AG09319 (cell line): Measurements from ENCODE around the gene PIEZO1.

Source experiments
- DNase-seq: peaks from one replicate; pipeline ENCODE4 v3.0.0-alpha.2; 2010; ENCODE audit warnings: low read depth; ENCODE audit errors: extremely low read depth
- TF ChIP-seq, protein P1 (sequence below): IDR thresholded peaks from 2 replicates; pipeline ENCODE4 v1.5.1; 2011; ENCODE audit warnings: low read depth, mild to moderate bottlenecking, inconsistent platforms, low read length, moderate library complexity

PIEZO1 gene

DNA sequence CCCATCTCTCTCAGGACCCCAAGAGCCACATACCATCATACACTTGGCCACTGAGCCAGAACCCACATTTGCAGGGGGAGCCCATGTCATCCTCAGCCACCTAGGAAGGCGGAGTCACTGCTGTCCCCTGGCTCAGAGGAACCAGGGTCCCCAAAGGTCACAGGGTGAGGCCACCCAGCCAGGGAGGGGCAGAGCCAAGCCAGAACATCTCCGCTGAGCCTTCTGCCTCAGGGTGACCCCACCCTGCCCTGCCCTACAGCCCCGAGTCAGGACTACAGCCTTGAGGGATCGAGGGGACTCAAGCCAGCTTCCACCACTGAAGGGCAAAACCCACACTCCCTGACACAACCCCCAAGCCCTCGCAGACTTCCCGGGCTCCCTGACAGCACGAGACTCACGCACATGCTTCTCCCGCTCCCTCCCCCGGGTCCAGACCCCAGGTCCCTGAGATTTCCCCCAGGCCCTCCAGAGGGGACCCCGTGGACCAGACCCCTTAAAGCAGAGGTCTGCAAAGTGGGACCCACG lies 17.4 kb downstream of the PIEZO1 start:
- DNase-seq = no peak
- TF ChIP-seq, protein P1, sequence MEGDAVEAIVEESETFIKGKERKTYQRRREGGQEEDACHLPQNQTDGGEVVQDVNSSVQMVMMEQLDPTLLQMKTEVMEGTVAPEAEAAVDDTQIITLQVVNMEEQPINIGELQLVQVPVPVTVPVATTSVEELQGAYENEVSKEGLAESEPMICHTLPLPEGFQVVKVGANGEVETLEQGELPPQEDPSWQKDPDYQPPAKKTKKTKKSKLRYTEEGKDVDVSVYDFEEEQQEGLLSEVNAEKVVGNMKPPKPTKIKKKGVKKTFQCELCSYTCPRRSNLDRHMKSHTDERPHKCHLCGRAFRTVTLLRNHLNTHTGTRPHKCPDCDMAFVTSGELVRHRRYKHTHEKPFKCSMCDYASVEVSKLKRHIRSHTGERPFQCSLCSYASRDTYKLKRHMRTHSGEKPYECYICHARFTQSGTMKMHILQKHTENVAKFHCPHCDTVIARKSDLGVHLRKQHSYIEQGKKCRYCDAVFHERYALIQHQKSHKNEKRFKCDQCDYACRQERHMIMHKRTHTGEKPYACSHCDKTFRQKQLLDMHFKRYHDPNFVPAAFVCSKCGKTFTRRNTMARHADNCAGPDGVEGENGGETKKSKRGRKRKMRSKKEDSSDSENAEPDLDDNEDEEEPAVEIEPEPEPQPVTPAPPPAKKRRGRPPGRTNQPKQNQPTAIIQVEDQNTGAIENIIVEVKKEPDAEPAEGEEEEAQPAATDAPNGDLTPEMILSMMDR = no peak

DNA sequence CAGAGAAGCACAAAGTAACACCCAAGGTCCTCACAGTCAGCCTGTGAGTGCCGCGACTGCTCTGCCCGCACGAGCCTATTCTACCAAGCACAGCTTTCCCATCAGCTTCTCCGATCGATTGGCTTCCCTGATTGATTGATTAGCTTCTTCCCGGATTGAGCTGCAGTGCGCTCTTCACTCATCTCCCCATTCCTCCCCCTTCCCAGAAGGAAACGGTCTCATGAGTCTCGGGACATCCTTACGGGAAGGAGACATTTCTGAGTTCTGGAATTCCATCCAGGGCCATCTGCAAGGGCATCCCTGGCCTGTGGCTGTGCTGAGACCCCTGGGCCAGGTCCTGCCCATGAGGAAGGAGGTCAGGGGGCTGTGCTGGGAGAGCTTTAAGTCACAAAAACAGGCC lies 18.0 kb downstream of the PIEZO1 start:
- TF ChIP-seq, protein P1 = no peak
- no peak for DNase-seq

DNA sequence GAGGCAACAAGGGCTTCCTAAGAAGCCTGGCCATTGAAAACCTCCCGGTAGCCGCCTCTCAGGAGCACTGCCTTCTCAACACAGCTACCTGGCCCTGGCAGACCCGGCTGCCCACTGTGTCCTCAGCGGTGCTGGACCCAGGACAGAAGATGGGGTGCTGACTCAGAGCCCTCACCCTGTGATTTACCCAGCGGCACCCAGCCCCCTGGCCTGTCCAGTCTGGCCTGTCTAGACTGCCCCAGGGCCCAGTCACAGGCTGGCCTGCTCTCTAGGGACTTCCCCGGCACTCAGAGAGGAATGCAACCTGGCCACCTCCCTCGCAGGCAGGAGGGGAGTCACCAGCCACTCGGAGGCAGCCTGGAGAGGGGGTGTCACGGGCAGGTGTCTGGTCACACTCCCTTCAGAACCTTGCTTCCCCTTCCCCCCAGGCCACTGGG lies 20.1 kb downstream of the PIEZO1 start:
- no peak for DNase-seq
- TF ChIP-seq, protein P1 = no peak

DNA sequence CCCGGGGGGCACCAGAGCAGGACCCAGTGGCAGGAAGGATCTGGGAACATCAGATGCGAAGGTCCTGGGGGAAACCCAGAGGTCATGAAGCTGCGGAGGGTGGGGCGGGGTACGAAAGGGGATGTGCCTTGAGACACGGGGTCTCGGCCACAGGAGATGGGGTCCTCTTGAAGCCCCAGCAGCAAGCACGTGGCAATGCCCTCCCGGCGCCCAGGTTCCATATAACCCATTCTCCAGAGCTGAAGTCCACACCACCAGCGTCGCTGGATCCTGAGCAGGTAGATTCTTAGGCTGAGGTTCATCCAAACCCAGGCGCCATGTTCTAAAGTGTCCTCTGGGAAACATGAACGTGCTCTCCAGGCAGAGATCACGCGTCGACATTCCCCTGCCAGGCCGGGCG lies 20.9 kb downstream of the PIEZO1 start:
- no peak for DNase-seq
- TF ChIP-seq, protein P1 = no peak

DNA sequence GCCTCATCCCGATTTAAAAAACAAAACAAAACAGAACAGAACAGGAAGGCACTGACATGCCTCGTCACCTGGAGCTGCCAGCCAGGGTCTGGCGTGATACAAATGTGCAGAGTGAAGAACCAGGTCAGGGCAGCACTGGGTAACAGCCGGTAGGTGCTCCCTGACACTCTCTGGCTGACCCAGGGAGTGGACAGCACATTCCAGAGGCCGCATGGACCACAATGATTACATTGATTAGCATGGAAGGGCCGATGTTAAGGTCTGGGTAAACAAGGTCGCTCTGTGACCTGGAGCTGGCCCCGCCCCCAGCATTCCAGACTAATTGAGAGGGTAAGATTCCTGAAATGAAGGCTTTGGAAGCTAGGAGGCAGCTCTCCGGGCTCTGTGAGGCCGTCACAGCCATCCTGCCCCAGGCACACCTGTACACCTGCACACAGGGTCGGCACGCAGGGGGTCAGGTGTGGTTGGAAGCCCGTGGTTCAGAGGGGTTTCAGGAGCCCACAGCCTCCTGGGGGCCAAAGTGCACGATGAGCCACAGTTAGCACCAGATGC lies 21.4 kb downstream of the PIEZO1 start:
- DNase-seq = no peak
- TF ChIP-seq, protein P1 = no peak

DNA sequence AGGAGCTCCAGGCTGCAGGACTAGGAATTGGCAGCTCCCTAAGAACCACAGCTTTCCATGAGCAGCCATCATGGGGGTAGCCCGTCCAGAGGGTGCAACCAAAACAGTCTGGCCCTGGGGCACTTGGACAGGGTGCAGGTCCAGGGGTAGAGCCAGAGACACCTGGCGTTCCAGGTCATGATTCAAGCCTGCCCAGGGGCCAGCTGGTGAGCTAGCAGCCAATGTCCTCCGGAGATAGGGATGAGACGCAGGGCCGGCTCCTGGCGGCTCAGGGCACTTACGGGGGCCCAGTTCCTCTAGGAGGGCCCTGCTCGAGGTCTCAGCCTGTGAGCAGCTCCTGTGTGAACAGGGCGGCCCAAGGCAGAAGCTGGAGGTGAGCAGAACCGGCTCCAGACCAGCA lies 22.1 kb downstream of the PIEZO1 start:
- no peak for DNase-seq
- TF ChIP-seq, protein P1 = no peak

DNA sequence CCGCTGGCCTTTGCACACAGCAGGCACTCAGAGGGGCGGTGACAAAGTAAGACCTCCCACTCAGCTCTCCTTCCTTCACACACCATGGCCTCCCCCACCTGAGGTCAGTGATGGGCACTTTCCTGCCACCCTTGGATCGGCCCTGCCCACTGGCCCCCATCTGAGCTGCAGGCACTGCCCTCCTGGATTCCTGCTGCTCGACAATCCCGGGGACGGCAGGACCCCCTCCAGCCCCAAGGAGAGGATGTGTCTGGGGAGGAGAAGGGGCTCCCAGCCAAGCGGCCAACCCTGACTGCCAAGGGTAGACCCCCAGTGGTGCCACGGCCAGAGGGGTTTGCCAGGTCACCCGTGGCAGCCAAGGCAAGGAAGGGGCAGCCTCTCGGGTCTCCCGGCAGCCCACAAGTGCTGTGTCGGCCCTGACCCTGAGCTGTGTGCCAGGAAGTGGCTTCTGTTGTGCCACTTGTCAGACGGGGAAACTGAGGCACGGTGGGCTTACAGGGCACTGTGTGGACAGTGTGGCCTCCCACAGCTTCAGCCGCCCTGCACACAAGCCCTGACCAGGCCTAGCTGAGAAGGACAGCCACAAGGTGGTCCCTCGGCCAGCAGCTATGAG lies 22.7 kb downstream of the PIEZO1 start:
- no peak for DNase-seq
- TF ChIP-seq, protein P1 = no peak
